HFF-Myc (cell line): ENCODE results near the gene WDFY2.

Source experiments
- DNase-seq: peaks from one replicate; pipeline ENCODE4 v3.0.0-alpha.2; 2011; ENCODE audit warnings: low read depth; ENCODE audit errors: extremely low read depth
- H3K4me3 ChIP-seq: replicated peaks from 2 replicates; pipeline ENCODE4 v1.5.1; 2011; ENCODE audit warnings: low read depth, mild to moderate bottlenecking, control low read depth, low read length
- CTCF ChIP-seq: IDR thresholded peaks from 2 replicates; pipeline ENCODE4 v1.5.1; 2012; ENCODE audit warnings: mild to moderate bottlenecking, low read depth, low read length, control low read depth; ENCODE audit errors: missing control alignments

The WDFY2 gene

GRCh38 chr13:51727634-51728274 is 143.5 kb downstream of the WDFY2 start:
- no peak for TF ChIP-seq CTCF
- no peak overlapping the region for H3K4me3 ChIP-seq
- DNase-seq, result no peak

GRCh38 chr13:51728275-51728673 is 144.0 kb downstream of the WDFY2 start:
- DNase-seq, result no peak
- no peak for TF ChIP-seq CTCF
- no peak overlapping the region for H3K4me3 ChIP-seq

GRCh38 chr13:51728972-51729371 is 144.7 kb downstream of the WDFY2 start:
- no peak for DNase-seq
- no peak overlapping the region for H3K4me3 ChIP-seq
- TF ChIP-seq CTCF, result no peak

- peak overlapping the region; percentile 10; the same call in 1 of the 2 replicates for H3K4me3 ChIP-seq
- no peak for TF ChIP-seq CTCF
Observed at GRCh38 chr13:51729866-51730553, 145.7 kb downstream of the WDFY2 start.

GRCh38 chr13:51730927-51731326 is 146.7 kb downstream of the WDFY2 start:
- no peak for TF ChIP-seq CTCF
- DNase-seq, result no peak
- H3K4me3 ChIP-seq, result no peak overlapping the region

More at GRCh38 chr13:51729866-51730553, 145.7 kb downstream of the WDFY2 start:
- peak; percentile 44 for DNase-seq

GRCh38 chr13:51731759-51732158 is 147.5 kb downstream of the WDFY2 start:
- H3K4me3 ChIP-seq, result no peak overlapping the region
- TF ChIP-seq CTCF, result no peak
- DNase-seq, result peak; percentile 21
